ENCODE measurements around the gene CEP192. TPM values are rescaled to one million over a fixed set of nuclear protein-coding genes. Genes with fewer than 3 reads are reported as not detected.

Gene CEP192
- total and polyA plus RNA-seq, 2 of the 13 experiments (the other 11 are each of a cell fraction or from before 2014, with no cell fraction given) = 15.3 to 24.7 TPM

DNA sequence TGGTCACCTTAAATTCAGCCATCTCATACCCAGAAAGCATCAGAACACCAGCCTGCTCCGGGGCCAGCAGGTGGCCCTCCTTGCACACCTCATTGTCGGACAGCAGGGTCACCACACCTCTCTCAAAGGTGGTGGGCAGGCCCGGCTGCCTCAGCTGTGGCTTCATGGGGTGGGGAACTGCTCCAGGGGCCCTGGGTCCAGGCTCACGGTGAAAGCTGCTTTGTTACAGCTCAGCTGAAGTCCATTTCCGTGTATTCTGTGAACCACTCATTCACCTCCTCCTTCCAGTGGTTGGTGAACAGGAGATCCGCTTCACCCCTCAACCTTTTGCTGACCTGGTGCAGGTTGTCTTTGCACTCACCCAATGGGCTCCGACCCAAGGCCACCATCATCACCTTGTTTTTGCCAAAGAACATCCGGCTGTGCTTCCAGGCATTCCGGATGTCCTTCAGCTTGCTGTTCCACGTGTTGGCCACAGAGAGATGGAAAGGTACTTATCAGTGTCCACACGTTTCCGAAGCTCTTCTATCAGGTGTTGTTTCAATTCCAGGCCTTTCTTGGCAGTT is 148.8 kb downstream of the CEP192 start (continued):
- TF ChIP-seq, protein P1, sequence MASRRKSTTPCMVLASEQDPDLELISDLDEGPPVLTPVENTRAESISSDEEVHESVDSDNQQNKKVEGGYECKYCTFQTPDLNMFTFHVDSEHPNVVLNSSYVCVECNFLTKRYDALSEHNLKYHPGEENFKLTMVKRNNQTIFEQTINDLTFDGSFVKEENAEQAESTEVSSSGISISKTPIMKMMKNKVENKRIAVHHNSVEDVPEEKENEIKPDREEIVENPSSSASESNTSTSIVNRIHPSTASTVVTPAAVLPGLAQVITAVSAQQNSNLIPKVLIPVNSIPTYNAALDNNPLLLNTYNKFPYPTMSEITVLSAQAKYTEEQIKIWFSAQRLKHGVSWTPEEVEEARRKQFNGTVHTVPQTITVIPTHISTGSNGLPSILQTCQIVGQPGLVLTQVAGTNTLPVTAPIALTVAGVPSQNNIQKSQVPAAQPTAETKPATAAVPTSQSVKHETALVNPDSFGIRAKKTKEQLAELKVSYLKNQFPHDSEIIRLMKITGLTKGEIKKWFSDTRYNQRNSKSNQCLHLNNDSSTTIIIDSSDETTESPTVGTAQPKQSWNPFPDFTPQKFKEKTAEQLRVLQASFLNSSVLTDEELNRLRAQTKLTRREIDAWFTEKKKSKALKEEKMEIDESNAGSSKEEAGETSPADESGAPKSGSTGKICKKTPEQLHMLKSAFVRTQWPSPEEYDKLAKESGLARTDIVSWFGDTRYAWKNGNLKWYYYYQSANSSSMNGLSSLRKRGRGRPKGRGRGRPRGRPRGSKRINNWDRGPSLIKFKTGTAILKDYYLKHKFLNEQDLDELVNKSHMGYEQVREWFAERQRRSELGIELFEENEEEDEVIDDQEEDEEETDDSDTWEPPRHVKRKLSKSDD (CRISPR knock-in tag; IDR thresholded peaks at IDR 0.05; ENCODE audit: low read depth) = no peak
- TF ChIP-seq ETV6 (CRISPR knock-in tag; conservative IDR thresholded peaks at IDR 0.05) = no peak; the same call in 1 of the 2 replicates
- TF ChIP-seq, protein P2, sequence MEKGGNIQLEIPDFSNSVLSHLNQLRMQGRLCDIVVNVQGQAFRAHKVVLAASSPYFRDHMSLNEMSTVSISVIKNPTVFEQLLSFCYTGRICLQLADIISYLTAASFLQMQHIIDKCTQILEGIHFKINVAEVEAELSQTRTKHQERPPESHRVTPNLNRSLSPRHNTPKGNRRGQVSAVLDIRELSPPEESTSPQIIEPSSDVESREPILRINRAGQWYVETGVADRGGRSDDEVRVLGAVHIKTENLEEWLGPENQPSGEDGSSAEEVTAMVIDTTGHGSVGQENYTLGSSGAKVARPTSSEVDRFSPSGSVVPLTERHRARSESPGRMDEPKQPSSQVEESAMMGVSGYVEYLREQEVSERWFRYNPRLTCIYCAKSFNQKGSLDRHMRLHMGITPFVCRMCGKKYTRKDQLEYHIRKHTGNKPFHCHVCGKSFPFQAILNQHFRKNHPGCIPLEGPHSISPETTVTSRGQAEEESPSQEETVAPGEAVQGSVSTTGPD (CRISPR knock-in tag; IDR thresholded peaks at IDR 0.05) = peak; percentile 84
- no peak for TF ChIP-seq XBP1 (CRISPR knock-in tag; IDR thresholded peaks at IDR 0.05)
- TF ChIP-seq RNF2 (conservative IDR thresholded peaks at IDR 0.05; ENCODE audit: low read depth) = no peak
- no peak; the same call in 1 of the 2 replicates for TF ChIP-seq PITX1 (CRISPR knock-in tag; IDR thresholded peaks at IDR 0.05)
- TF ChIP-seq, protein P3, sequence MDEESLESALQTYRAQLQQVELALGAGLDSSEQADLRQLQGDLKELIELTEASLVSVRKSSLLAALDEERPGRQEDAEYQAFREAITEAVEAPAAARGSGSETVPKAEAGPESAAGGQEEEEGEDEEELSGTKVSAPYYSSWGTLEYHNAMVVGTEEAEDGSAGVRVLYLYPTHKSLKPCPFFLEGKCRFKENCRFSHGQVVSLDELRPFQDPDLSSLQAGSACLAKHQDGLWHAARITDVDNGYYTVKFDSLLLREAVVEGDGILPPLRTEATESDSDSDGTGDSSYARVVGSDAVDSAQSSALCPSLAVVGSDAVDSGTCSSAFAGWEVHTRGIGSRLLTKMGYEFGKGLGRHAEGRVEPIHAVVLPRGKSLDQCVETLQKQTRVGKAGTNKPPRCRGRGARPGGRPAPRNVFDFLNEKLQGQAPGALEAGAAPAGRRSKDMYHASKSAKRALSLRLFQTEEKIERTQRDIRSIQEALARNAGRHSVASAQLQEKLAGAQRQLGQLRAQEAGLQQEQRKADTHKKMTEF (CRISPR knock-in tag; IDR thresholded peaks at IDR 0.05) = peak; percentile 75
- TF ChIP-seq, protein P4, sequence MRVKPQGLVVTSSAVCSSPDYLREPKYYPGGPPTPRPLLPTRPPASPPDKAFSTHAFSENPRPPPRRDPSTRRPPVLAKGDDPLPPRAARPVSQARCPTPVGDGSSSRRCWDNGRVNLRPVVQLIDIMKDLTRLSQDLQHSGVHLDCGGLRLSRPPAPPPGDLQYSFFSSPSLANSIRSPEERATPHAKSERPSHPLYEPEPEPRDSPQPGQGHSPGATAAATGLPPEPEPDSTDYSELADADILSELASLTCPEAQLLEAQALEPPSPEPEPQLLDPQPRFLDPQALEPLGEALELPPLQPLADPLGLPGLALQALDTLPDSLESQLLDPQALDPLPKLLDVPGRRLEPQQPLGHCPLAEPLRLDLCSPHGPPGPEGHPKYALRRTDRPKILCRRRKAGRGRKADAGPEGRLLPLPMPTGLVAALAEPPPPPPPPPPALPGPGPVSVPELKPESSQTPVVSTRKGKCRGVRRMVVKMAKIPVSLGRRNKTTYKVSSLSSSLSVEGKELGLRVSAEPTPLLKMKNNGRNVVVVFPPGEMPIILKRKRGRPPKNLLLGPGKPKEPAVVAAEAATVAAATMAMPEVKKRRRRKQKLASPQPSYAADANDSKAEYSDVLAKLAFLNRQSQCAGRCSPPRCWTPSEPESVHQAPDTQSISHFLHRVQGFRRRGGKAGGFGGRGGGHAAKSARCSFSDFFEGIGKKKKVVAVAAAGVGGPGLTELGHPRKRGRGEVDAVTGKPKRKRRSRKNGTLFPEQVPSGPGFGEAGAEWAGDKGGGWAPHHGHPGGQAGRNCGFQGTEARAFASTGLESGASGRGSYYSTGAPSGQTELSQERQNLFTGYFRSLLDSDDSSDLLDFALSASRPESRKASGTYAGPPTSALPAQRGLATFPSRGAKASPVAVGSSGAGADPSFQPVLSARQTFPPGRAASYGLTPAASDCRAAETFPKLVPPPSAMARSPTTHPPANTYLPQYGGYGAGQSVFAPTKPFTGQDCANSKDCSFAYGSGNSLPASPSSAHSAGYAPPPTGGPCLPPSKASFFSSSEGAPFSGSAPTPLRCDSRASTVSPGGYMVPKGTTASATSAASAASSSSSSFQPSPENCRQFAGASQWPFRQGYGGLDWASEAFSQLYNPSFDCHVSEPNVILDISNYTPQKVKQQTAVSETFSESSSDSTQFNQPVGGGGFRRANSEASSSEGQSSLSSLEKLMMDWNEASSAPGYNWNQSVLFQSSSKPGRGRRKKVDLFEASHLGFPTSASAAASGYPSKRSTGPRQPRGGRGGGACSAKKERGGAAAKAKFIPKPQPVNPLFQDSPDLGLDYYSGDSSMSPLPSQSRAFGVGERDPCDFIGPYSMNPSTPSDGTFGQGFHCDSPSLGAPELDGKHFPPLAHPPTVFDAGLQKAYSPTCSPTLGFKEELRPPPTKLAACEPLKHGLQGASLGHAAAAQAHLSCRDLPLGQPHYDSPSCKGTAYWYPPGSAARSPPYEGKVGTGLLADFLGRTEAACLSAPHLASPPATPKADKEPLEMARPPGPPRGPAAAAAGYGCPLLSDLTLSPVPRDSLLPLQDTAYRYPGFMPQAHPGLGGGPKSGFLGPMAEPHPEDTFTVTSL (CRISPR knock-in tag; IDR thresholded peaks at IDR 0.05; ENCODE audit: borderline replicate concordance) = no peak
- TF ChIP-seq, protein P5, sequence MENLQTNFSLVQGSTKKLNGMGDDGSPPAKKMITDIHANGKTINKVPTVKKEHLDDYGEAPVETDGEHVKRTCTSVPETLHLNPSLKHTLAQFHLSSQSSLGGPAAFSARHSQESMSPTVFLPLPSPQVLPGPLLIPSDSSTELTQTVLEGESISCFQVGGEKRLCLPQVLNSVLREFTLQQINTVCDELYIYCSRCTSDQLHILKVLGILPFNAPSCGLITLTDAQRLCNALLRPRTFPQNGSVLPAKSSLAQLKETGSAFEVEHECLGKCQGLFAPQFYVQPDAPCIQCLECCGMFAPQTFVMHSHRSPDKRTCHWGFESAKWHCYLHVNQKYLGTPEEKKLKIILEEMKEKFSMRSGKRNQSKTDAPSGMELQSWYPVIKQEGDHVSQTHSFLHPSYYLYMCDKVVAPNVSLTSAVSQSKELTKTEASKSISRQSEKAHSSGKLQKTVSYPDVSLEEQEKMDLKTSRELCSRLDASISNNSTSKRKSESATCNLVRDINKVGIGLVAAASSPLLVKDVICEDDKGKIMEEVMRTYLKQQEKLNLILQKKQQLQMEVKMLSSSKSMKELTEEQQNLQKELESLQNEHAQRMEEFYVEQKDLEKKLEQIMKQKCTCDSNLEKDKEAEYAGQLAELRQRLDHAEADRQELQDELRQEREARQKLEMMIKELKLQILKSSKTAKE (CRISPR knock-in tag; IDR thresholded peaks at IDR 0.05; ENCODE audit: borderline replicate concordance) = peak; percentile 69; the same call in 1 of the 2 replicates
- no peak for TF ChIP-seq ZNF615 (CRISPR knock-in tag; IDR thresholded peaks at IDR 0.05; ENCODE audit: borderline replicate concordance)
- TF ChIP-seq ZNF451 (CRISPR knock-in tag; IDR thresholded peaks at IDR 0.05) = 0 out of 2 replicates have a peak, but pooled peaks have one; percentile 30
- TF ChIP-seq CBX2 (IDR thresholded peaks at IDR 0.05; ENCODE audit: low read depth, low read length) = no peak
- no peak for TF ChIP-seq CBX2 (CRISPR knock-in tag; IDR thresholded peaks at IDR 0.05; ENCODE audit: low read depth)
- TF ChIP-seq ZNF24 (IDR thresholded peaks at IDR 0.05) = no peak
- TF ChIP-seq ZNF883 (CRISPR knock-in tag; IDR thresholded peaks at IDR 0.05; ENCODE audit: not compliant biosample characterization) = peak; percentile 68
- no peak for TF ChIP-seq ZSCAN22 (CRISPR knock-in tag; IDR thresholded peaks at IDR 0.05)

Measured in HepG2 (cell line).